ENCODE results near the gene CEP170.
"Not testable (repeated sequence)": the region's sequence is repeated elsewhere in the genome, so short reads cannot be mapped to it uniquely, and the experiment has no call there.

The CEP170 gene

DNA sequence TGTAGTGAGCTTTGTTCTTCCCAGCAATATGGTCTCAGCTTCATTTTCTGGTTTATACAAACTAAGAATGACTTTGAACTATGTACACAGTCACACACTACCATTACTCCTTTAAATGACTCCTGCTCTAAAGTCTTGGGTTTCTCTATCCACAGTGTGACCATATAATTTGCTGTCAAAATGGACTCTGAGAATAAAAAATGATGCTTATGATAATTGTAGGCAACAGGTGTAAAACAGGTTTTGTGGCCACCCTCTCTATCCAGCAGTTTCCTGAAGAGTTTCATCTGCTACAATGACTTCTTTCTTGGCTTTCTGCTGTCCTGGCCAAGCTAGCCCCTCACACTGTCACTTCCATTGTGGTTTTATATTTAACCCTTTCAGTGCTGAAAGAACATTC is 71.4 kb downstream of the CEP170 start:
- DNase-seq (ENCODE audit: insufficient read length, low spot score), result not testable (repeated sequence)

DNA sequence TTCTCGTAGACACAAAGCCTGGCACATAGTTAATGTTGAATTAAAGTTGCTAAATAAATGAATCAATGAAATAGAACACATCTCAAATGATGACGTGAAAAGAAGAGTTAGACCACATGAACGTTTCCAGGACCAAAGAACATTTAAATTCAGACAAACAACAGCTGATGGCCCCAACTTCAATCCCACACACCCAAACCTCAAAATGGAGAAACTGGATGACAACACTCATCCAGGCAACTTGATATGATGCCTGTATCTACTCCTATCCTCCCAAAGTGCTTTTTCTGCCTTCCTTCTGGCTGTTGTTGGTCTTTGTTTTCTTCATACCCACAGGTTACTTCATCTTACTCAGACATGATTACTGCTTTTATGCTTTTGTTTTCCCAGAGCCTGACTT is 71.9 kb downstream of the CEP170 start:
- DNase-seq (ENCODE audit: insufficient read length, low spot score), result not testable (repeated sequence)
- FAIRE-seq, result peak; percentile 90

More for the DNA sequence above, 71.4 kb downstream of the CEP170 start:
- not testable (repeated sequence) for FAIRE-seq

DNA sequence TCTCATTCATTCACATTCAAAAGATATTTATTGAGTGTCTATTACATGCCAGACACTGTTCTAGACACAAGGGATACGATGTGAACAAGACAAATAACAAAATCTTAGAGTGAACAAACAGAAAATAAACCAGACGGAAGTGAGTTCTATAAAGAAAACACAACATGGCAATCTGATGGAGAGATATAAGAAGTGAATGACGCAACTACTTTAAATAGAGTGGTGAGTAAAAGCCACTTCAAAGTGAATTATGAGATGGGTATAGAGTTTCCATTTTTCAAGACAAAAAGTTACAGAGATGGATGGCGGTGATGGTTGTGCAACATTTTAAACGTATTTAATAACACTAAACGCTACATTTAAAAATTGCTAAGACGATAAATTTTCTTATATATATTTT is 75.4 kb downstream of the CEP170 start:
- DNase-seq (ENCODE audit: insufficient read length, low spot score), result no peak
- no peak for FAIRE-seq
- TF ChIP-seq POLR2A (IDR thresholded peaks at IDR 0.05; ENCODE audit: low read depth, low read length), result no peak

DNA sequence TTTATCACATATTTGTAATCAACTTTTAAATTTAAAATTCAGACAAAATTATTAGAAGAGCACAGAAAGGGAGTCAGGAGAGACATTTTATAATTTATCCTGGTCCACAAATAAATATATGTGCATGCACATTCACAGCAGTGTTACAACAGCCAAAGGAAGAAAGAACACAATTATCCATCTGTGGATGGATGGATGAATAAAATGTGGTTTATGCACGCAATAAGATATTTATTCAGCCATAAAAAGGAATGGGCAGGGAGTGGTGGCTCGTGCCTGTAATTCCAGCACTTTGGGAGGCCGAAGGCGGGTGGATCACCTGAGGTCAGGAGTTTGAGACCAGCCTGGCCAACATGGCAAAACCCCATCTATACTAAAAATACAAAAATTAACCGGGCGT is 77.3 kb downstream of the CEP170 start:
- FAIRE-seq; DNase-seq (ENCODE audit: insufficient read length, low spot score): not testable (repeated sequence)

DNA sequence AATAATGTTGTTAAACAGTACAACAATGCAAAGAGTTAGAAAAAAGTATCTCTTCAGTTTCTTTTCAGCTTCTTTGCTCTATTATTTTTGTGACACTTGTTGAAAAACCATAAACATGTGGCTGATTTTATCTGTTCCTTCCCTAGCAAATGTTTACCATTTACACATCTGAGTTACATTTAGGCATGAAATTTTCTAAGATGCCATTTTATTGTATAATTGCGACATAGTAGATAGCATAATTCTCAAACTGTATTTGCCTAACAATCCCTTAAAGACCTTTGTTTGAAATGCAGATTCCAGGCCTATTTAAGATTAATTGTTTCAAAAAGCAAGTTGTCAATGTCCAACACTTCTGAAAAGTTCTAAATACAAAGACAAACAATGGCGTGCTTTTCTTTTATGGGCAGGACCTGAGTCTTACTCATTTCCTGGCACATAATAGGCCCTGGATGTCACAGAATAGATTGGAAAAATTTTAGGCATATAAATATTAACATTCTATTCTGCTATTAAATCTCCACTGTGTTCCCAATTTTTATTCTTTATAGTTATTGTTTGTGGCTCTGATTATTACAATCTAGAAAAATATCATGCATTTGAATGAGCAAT is 81.2 kb downstream of the CEP170 start:
- not testable (repeated sequence) for DNase-seq (ENCODE audit: insufficient read length, low spot score)
- peak; percentile 85 for FAIRE-seq

DNA sequence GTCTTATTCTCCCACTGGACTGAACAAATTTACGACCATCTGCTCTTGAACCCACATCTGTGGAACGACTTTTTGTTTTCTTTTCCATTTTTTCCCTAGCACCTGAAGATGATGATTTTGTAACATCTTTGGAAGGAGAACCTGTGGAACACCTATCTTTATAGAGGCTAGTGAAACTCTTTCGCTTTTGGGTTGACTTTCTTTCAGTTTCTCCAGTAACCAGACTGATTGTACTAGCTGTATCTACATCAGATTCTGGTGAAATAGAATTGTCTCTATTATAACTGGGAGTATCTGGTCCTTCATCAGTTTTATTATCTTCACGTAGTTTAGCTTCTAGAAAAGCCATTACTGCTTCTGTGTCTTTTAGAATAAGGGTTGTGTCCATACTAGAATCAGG is 90.2 kb downstream of the CEP170 start:
- DNase-seq (ENCODE audit: insufficient read length, low spot score); FAIRE-seq: not testable (repeated sequence)

DNA sequence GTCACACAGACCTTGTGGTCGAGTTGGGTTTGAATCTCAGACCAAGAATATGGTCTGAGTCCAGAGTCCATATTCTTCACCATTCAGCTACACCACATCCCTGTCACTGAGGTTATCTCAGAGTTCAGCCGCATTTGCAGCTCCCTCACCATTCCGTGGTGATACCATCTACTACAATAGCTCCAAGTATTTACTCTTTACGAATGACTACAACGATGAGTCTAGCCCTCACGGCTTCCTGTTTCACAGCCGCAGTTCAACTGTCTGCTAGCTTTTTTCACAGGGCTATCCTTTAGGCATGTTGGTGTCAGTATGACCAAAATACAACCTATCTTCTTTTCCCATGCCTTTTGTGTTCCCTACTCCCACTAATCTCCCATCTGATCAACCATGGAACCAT is 104.2 kb downstream of the CEP170 start:
- not testable (repeated sequence) for DNase-seq (ENCODE audit: insufficient read length, low spot score); FAIRE-seq

DNA sequence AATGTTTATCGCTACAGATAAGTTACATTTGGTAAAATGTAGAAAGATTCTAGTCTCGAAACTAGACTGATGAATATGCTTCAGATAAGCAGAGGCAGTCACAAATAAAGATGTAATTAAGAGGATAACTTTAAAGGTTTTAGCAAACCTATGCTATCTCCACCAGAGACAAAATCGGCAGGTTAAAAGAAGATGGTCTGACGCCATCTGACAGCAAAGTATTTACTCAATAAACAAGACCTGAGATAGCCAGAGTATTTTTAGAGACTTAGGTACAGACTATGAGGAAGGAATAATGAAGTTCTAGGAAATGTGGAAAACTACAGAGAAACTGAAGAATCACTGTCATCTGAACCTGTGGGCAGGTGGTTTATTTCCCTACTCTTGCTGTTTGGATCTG is 106.0 kb downstream of the CEP170 start:
- peak; percentile 20 for FAIRE-seq
- not testable (repeated sequence) for DNase-seq (ENCODE audit: insufficient read length, low spot score)

DNA sequence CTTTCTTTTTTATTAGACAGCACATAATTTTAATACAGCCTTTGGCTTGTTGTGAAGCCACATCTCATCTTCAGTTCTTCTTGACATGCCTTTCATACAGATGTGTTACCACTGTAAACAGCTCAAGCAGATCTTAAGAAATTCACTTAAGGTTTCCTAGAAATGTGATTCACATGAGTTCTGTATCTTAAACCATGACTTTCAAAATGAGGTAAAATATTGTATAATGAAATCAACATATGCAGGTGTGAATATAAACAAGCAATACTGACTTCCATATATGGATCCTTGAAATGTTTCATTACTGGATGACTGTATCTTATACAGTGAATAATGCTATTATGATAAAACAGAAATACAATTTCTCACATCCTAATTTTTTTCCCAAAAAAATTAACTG is 107.7 kb downstream of the CEP170 start:
- DNase-seq (ENCODE audit: insufficient read length, low spot score); FAIRE-seq: not testable (repeated sequence)

DNA sequence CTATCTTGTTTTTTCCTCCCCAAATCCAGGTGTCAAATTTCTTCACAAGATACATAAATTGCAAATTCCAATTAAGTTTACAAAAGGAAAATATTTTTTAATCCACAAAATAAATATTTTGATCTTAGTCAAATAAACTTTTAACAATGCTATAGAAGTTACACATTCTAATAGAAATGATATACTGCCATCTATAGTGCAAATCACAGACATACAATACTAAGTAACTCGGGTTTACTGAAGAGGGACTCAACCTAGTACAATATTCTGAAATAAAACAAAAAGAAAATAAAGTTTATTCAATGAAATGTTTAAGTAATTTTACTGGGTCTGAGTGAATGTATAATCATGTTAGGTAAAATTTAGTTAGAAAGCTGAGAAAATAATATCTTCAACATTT is 114.6 kb downstream of the CEP170 start:
- FAIRE-seq, result peak; percentile 6
- not testable (repeated sequence) for DNase-seq (ENCODE audit: insufficient read length, low spot score)

DNA sequence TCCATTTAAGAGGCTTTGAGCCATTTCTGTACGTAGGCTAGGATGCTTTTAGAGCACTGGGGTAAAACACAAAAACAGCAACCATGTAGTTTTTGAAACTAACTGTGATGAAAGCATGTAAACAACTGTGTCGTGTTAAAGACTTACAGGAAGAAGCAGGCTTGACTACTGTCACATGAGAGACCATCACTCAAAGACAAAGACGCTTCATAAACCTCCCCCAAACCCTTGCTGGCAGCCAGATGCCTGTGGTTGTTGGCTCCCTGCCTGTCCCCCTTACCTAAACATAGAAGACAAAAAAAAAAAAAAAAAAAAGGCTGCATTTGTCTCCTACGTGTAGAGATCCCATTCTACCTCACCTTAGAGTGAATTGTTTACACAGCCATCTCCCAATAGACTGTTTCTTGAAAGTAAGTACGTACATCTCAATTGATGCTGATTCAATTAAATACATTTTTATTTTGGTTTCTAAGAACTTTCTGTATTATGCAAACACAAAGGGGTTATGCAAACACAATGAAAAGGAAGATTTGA is 132.1 kb downstream of the CEP170 start:
- FAIRE-seq; DNase-seq (ENCODE audit: insufficient read length, low spot score): not testable (repeated sequence)

DNA sequence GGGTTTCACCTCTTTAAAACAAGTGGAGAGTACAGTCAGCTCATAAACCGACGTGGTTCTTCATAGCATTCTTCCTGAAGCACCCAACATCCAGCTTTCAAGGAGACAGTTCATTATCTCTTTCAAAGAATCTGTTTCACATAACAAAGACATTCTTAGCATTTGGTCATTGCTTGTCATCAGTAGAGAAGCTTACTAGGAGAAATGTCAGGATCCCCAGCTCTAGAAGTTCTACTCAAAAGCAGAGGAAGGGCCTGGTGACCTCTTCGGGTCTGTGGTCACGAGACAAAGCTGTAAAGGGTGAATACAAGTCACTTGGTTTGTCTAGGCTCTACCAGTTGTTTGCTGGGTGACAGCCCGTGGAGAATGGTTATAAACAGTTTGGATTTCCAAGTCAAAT is 133.1 kb downstream of the CEP170 start:
- FAIRE-seq; DNase-seq (ENCODE audit: insufficient read length, low spot score): not testable (repeated sequence)

DNA sequence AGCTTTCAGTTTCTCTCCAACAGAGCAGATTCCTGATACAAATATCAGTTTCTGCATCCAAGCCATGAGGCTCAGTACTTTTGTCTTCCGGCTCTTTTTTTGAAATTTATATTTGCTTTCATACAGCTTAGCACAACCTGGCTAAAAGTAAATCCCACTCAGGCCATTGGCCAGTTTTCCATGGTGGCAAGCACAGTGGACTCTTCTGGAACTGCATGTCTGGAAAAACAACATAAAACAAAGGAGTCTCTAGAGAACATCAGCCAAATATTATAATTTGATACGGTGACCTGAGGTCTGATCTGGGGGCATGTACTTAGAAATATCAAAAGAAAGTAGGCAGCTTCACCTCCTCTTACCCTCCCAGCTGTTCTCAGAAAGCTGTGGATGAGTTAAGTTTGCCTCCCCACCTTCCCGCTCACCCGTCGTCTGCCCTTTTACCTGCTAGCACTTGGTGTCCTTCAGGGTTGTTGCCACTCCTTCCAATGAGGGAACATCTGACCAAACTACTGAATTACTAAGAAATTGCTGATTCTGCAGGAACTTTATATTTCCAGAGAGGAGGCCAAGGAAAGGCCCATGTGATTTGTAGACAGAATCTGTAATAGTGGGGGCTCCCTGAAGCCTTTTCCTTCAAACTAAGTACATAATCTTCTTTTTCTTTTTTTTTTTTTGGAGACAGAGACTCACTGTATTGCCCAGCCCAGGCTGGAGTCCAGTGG is 136.3 kb downstream of the CEP170 start:
- FAIRE-seq; DNase-seq (ENCODE audit: insufficient read length, low spot score): not testable (repeated sequence)

DNA sequence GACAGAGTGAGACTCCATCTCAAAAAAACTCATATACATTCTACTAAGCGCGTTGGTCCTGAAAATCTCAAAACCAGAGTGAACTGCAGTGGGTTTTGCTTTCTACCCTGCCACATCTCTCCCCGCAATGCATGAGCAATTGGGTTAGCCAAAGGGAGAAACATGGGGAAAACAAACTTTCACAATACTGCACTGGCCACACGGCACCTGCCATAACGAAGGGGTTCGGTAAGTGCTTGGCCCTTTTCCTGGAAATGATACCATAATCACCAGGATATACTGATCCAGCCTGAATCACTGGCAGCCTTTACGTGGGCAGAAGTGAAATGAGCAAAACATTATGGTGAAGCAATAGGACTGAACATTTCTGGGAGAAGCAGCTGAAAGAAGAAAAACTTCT is 138.9 kb downstream of the CEP170 start:
- not testable (repeated sequence) for FAIRE-seq

DNA sequence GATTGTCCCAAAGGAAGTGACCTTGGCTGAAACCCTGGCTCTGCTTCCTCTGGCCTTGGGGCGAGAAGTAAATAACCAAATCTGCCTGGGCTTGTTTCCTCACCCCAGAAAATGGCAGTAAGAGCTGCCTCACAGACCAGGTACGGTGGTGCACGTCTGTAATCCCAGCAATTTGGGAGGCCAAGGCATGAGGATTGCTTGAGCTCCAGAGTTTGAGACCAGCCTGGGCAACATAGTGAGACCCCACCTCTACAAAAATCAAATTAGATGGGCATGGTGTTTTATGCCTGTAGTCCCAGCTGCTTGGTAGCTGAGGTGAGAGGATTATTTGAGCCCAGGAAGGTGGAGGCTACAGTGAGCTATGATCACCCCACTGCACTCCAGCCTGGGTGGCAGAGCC is 140.3 kb downstream of the CEP170 start:
- FAIRE-seq; DNase-seq (ENCODE audit: insufficient read length, low spot score): not testable (repeated sequence)

More for the DNA sequence above, 138.9 kb downstream of the CEP170 start:
- DNase-seq (ENCODE audit: insufficient read length, low spot score), result not testable (repeated sequence)

DNA sequence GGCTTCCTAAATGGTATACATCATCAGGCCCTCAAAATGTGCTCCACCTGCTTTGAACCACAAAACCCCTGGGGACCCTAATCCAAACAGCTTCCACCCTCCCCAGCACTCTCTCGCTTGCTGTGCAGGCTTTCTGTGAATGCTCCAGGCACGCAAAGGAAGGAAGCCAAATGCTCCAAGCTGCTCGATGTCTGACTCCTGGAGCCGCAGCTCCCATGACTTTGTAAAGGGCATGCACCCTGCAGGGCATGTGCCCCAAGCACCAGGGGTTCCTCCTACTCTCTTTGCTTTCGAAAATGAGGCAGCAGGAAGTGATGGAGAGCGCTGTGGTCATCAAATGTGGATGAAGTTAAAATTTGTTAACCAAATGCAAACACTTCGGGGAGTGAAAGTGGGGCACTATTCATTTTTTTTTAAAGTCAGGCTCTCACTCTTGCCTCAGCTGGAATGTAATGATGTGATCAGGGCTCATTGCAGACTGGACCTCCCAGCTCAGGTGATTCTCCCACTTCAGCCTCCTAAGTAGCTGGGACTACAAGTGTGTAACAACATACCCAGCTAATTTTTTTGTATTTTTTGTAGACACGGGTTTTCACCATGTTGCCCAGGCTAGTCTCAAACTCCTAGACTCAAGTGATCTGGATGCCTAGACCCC is 140.9 kb downstream of the CEP170 start:
- peak; percentile 5 for DNase-seq (ENCODE audit: insufficient read length, low spot score)
- peak; percentile 90 for FAIRE-seq

DNA sequence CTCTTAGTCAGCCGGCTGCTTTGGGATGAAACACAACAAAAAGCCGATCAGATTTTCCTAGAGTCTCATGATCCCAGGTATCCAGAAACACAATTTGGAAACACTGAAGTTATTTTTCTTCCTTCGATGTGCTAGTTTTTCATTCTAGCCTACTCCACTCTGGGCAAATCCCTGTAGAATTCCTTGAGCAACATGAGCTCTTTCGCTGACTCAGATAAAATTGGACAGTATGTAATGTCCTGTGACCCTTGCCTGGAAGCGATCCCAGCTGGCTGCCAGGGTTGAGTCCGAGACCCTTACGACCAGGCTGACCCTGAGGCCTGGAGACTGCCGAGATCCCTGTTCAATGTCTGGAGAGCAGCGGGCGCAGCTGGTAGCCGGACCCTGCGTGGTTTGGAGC is 147.9 kb downstream of the CEP170 start:
- not testable (repeated sequence) for DNase-seq (ENCODE audit: insufficient read length, low spot score); FAIRE-seq

DNA sequence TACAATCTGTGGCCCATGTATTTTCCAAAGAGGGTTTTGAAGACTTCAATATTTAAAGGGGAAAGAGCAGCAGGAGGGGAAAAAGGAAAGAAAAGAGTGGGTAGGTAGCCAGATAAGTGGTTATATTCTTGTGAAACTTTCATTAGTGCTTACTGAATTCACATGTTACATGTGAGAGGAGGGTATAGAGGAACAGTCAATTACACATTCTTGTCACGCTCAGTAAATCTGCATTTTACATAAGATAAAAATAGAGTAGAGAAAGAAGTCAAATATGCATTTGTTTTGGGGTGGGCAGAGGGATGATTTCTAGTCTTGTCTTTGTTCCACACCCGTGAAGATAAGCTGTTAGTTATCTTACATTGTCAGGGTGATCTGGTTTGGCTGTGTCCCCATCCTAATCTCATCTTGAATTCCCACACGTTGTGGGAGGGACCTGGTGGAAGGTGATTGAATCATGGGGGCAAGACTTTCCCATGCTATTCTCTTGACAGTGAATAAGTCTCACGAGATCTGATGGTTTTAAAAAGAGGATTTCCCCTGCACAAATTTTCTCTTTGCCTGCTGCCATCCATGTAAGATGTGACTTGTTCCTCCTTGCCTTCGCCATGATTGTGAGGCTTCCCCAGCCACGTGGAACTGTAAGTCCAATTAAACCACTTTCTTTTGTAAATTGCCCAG is 149.3 kb downstream of the CEP170 start:
- FAIRE-seq; DNase-seq (ENCODE audit: insufficient read length, low spot score): not testable (repeated sequence)

DNA sequence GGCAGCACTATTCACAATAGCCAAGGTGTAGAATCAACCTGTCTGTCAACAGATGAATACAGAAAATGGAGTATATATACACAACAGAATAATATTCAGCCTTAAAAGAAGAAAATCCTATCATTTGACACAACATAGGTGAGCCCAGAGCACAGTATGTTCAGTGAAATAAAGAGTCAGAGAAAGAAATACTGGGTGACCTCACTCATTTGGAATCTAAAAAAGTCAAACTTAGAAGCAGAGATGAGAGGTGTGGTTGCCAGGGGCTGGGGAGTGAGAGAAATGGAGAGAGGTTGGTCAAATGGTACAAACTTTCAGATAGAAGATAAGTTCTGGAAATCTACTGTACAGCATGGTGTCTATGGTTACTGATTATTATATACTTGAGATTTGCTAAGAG is 150.0 kb downstream of the CEP170 start:
- FAIRE-seq; DNase-seq (ENCODE audit: insufficient read length, low spot score): not testable (repeated sequence)

DNA sequence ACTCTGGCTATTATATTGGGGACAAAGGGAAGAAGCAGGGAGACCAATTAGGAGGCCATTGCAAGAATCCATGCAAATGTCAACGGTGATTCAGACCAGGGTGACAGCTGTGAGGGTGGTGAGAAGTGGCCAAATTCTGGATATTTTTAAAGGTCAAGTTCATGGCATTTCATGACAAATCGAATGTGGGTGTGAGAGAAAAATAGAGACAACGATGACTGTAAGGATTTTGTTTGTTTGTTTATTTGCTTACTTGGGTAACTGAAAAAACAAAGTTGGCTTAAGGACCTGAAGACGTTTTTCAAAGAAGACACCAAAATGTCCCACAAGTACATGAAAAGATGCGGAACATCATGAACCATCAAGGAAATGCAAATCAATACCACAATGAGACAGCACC is 150.6 kb downstream of the CEP170 start:
- FAIRE-seq; DNase-seq (ENCODE audit: insufficient read length, low spot score): not testable (repeated sequence)

All from H54 (cell line).